Measurements from ENCODE around the gene HMSD.

DNA sequence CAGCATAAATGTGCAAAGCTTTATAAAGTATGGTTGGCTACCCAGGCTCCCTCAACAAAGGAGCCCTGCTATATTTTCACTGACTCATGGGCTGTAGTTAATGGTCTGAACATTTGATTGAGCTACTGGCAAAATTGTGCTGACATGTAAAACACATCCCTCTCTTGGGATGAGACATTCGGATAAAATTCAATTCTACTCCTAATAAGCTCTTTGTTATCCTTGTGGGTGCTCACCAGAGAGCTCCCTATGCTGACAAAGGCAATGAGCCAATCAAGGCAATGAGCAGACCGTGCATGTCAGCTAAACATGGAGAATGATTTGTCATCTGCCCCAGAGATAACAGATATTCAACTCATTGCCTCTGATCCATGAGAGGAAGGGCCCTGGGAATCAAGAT is 48.5 kb downstream of the HMSD start:
- TF ChIP-seq YY1 (IDR thresholded peaks at IDR 0.05; ENCODE audit: low read depth) (no peak), CEBPB (IDR thresholded peaks at IDR 0.05) (no peak), TCF12 (IDR thresholded peaks at IDR 0.05; ENCODE audit: low read depth) (no peak), EP300 (IDR thresholded peaks at IDR 0.05; ENCODE audit: borderline replicate concordance) (no peak)
